GM18505 (cell line): ENCODE measurements around the gene LNPEP.
A peak's percentile ranks its signal among the peaks of the same experiment; 100 is the strongest.

ENCODE experiments used
- ATAC-seq: cut with Tn5 transposase; IDR thresholded peaks from one replicate; pipeline ENCODE4 v1.9.1; 2021; ENCODE audit not compliant: unreplicated experiment
- POLR2A ChIP-seq: IDR thresholded peaks from 4 replicates; pipeline ENCODE4 v1.6.1; 2011; ENCODE audit warnings: borderline replicate concordance; ENCODE audit not compliant: insufficient read depth, insufficient read length; ENCODE audit errors: extremely low read depth

Gene LNPEP

DNA sequence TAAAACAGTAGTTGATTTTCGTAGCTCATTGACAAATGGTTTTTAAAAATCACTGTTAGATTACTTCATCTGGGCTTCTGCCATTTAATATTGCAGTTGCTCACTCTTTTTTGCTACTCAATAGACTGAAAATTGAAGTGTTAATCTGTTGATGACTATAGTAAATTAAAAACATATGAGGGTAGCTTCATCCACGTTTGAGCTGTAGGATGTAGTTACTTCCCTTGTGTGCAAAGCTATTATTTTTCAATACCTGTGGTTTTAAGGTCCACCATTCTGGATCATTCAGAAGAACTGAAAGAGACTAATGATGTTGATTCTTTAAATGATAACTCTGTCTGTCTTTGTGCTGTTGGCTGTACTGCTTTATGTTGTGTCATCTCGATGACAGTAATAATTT lies 74.7 kb downstream of the LNPEP start:
- no peak for ATAC-seq
- no peak for TF ChIP-seq POLR2A

DNA sequence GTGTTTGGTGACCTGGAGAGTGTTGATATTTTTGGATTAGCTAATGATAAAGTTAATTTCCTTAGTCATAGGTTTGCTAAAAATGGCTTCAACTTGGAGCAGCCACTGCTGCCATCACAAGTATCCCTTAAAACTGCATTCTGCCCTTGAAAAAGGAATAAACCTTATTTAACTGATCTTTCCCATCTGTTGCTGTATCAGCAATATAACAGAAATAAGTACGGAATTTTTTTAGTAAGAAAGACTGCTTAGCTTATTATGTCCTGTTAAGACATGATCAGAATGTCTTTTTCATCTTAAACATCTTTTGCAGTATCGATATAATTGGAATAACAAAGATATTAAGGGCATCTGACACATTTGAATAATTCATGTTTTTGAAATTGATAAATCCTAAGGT lies 75.7 kb downstream of the LNPEP start:
- ATAC-seq, result no peak
- no peak for TF ChIP-seq POLR2A

DNA sequence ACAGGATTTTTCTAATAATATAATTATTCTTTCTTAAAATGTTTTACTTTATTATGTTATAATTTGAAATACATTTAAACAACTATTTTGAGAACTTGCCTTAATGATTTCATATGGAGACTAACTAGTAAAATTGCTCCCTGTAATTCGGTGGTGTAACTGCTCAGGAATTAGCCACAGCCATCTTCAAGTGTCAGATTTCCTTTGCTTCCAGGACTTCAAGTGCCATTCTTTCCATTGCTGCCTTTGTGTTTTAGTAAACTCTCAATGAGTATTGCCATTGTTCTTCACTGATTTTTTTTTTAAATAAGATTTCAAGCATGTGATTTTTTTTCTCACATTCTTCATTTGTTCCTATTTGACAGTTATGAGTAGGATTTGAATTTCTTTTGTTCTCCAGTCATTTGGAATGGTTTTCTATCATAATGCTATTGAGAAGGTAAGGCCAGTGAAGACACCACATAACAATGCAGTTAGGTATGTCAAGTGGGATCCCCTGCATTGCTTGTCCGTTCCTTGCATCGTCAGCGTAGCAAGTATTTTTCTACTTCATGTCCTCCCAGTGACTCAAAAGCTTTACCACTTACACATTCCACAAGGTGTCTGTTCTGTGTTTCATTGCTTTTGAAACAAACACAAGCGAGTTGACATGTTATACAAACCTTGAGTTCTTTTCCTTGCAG lies 83.7 kb downstream of the LNPEP start:
- no peak for ATAC-seq
- no peak for TF ChIP-seq POLR2A

DNA sequence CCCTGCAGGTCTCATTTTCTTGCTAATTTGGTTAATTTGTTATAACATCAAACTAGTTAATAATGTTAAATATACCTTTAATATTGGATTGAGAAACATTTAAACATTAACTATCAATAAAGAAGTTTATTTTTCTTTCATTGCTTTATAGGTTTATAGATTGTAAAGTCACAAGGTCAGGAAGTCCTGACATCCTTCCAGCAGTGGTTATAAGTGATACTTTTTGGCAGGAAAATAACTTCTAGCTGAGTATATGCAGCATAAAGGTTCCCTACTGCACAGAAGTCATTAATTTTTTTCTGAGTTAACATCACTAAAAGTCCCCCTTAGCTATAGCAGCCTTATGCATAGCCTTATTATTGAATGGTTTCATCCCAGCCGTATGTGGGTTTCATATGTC lies 85.5 kb downstream of the LNPEP start:
- ATAC-seq, result no peak
- TF ChIP-seq POLR2A, result no peak

DNA sequence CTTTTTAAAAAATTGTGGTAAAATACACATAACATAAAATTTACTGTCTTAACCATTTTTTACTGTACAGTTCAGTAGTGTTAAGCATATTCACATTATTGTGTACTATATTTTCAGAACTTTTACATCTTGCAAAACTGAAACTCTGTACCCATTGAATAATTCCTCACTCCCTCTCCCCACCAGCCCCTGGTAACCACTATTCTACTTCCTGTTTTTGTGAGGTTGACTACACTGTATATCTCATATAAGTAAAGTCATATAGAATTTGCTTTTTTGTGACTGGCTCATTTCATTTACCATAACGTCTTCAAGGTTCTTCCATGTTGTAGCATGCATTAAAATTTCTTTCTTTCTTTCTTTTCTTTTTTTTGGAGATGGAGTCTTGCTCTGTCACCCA lies 87.0 kb downstream of the LNPEP start:
- TF ChIP-seq POLR2A, result no peak
- ATAC-seq, result peak; percentile 83

DNA sequence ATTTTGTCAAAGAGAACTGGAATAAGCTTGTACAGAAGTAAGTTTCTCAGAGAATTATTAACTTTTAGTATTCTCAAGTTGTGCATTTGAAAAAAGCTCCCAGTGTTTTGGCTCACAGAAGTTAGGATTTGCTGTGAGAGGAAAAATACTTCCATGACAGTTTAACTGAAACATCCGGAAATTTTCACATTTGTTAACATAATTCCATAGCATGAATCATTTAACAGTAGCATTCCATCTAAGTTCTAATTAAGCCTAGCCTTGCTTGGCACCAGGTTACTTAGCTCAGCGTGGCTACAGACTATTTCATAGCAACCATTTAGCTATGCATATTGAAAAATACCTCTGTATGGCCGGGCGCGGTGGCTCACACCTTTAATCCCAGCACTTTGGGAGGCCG lies 90.8 kb downstream of the LNPEP start:
- no peak for ATAC-seq
- no peak for TF ChIP-seq POLR2A

DNA sequence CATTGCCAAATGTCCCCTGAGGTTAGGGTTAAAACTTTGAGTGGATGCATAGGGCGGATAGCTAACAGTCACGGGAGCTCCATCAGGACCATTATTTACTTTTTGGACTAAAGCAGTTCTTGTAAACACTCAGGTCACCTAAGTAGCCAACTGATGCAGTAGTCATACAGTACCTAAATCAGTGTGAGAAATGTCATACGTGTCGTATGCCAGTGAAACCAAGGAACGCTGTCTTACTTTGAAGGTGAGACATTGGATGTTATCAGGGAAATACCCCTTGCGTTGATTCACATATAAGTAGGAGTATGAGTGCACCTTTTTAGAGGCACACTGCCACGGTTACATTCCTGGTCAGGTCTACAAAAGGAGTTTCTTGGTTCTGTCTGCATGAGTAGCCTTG lies 101.9 kb downstream of the LNPEP start:
- TF ChIP-seq POLR2A, result no peak
- ATAC-seq, result no peak

DNA sequence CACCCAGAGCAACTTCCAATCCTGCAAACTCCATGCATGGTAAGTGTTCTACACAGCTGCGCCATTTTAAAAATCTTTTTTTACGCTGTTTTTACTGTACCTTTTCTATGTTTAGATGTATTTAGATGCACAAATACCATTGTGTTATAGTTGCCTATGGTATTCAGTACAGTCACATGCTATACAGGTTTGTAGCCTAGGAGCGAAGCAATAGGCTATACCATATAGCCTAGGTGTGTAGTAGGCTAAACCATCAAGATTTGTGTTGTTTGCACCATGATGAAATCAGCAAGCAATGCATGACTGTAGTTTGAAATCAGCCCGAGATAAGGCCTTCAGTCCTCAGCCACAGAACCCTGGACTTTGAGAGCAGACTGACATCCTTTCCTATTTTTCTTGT lies 105.4 kb downstream of the LNPEP start:
- TF ChIP-seq POLR2A, result no peak
- ATAC-seq, result no peak

DNA sequence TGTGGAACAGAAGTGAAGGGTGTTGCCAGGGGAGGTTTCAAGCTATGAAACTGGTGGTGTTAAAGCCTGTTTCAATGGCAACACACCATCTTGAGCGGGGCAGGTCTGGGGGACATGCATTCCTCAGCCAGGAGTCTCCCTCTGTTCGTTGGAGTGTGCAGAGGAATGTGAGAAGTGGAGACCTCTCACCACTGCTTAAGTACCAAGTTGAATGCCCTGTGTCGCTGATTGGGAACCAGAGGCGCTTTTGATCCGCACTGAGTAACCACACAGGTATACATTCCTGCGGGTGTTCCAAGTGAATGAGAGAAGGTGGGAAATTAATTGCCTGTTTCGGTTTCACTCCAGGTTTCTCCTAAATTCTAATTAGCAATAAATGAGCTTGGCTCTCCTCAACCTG lies 107.1 kb downstream of the LNPEP start:
- ATAC-seq, result no peak
- TF ChIP-seq POLR2A, result no peak

DNA sequence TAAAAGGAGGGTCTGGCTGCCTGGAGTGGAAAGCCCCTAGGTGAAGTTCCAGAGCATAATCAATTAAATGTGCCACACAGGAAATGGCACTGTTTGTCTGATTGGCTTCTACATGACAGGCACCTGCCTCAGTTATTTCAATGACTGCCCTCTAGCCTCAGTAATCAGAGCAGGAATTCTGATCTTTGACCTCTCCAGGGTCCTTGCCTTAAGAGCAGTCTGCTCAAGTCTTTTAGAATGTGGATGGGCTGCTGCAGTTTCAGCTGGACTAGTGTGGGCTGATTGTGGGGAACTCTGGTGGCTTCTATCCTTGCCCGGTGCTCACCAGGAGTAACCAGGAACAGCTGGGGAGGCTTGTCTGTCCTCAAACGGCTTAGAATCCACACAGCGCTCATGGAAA lies 107.6 kb downstream of the LNPEP start:
- no peak for TF ChIP-seq POLR2A

DNA sequence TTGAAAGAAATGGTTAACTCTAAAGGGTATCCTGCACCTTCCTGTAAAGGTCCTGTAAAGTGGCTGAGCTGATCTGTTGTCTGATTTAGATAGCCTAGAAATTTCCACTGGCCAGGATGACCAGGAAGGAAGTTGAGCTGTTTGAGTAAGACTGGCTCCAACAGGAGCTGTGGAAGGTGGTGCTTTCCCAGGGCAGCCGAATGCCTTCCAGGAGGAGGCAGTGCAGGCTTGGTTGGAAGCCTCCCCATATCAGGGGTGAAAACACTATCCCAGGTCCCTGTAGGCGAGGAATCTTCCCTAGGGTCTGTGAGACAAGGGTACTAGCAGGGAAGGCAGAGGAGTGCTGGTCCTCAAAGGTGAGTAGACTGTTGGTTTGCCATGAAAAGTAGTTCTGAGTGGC lies 108.2 kb downstream of the LNPEP start:
- no peak for TF ChIP-seq POLR2A
- ATAC-seq, result no peak

More for the DNA sequence above, 107.6 kb downstream of the LNPEP start:
- no peak for ATAC-seq

DNA sequence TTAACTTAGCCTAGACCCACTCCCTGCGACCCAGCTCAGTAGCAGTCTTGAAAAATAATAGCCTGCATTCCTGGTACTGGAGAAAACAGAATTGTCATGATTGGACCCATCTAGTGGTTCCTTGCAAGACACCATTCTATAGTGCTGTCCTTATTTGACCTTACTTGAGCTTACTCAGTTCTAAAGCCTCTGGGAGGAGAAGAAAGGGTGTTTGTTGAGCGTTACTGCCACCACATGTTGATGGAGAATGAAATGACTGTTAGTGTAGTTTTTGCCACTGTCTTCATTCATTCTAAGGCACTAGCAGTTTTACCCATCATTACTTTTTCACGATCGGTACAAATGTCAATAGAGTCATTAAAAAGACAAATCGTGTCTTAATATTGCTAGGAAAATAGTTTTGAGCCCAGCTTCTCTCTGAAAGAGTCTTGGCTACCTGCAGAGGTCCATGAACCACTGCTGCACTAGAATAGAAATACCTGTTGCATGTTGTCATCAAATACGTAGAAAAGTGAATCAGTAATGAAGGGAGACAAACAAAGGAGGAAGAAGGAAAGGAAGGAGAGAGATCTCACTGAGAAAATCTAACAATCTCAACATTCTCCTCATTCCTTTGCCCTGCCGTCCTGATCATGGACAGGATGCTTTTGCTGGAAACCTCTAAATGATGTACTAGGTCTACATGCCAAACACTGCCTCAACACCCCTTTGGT lies 110.5 kb downstream of the LNPEP start:
- ATAC-seq, result no peak

DNA sequence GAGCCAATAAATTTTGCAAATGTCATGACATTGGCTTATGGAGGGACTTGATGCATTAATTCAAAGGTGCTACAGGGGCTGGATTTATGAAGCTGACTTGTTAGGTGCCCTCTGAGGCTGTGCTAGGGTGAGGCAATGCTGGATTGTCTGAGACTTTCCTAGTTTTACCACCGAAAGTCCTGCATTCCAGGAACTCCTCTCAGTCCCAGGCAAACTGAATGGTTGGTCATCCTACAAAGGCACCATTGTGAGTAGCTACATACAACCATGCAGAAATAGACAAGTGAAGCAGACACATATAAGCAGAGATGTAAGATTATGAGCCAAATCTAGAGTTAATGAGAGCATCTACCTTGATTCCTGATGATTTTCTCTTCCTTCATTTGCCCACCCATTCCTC lies 111.2 kb downstream of the LNPEP start:
- no peak for ATAC-seq
- no peak for TF ChIP-seq POLR2A

More for the DNA sequence above, 110.5 kb downstream of the LNPEP start:
- TF ChIP-seq POLR2A, result no peak

DNA sequence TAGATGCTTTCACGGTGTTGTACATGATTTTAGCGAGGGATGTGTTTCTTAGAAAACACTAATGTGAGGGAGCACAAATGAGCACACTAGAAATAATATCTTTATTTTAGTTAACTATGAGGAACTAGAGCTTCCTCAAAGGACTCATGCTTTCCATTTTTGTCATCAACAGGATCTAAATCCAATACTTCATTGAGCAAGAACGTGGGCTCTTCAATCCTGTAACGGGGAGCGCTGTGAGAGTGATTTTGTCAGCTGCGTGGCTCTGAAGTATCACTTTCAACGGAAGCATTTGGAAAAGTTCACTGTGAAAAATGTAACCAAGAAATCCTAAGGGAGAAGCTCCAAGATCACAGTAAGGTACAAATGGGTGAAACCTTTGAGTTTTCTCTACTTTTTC lies 113.3 kb downstream of the LNPEP start:
- no peak for TF ChIP-seq POLR2A
- no peak for ATAC-seq

DNA sequence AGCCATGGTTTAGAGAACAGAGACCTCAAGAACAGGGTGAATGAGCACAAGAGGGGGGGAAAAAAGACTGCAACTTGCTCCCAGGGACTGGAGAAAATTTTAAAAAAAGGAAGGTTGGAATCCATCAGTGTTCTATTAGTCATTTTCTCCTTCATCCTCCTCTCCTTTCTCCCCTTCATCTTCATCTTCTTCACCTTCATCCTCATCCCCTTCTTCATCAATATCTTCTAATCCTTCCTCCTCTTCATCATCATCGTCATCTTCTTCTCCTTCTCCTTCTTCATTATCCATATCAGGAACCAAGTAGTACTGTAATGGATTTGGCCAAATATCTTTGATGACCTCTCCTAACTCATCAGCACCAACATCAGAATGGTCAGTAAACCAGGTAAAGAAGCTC lies 120.4 kb downstream of the LNPEP start:
- no peak for ATAC-seq
- no peak for TF ChIP-seq POLR2A

DNA sequence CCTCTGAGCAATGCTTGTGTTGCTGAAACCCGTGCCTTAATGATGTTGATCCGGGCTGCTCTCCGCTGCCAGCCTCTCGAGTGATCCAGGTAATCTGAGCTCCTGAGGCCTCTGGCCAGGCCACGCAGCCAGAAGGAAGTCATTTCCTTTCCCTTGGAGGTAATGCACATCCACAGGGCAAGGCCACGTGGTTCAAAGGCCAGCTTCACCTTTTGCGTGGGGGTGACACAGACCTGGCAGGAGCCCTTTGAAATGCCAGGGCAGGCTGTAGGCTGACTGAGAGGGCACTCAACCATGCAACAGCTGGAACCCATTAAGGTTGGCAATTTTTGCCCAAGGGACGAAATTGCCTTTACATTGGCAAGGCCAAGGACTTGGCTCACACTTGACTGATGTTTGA lies 126.2 kb downstream of the LNPEP start:
- no peak for ATAC-seq
- no peak for TF ChIP-seq POLR2A

DNA sequence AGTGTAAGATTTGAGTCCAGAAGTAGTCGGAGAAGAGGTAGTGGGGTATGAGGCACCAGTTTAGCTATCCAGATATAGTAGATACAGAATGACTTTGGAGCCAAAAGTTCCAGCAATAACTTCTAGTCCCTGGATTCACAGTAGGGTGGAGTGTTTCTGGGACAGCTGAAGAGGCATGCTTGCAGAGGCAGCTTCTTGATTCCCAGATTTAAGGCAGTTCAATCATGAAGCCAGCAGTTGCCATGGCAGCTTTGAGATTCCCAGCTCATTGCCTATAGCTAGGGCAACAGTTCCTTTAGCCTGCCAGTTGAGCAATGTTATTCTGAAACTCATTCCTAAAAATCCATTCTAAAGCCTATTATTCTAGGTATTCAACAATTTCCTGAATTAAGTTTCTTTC lies 127.4 kb downstream of the LNPEP start:
- no peak for TF ChIP-seq POLR2A
- ATAC-seq, result no peak
